HFFc6 (cell line): Measurements from ENCODE around the gene CALY. TPM values are rescaled to one million over a fixed set of nuclear protein-coding genes. Genes with fewer than 3 reads are reported as not detected.
A peak's percentile ranks its signal among the peaks of the same experiment; 100 is the strongest.
"Not testable (repeated sequence)": the region's sequence is repeated elsewhere in the genome, so short reads cannot be mapped to it uniquely, and the experiment has no call there.

ENCODE experiments used
- DNase-seq: peaks from one replicate; pipeline ENCODE4 v3.0.0-alpha.2; 2018
- H3K27ac Mint-ChIP-seq: 2 replicates; pipeline ENCODE4 v1.8.0; 2020; ENCODE audit warnings: mild to moderate bottlenecking, mixed read lengths
- H3K27me3 Mint-ChIP-seq: 2 replicates; pipeline ENCODE4 v1.8.0; 2021; ENCODE audit warnings: mild to moderate bottlenecking, moderate library complexity, mixed read lengths; ENCODE audit not compliant: insufficient read depth
- H3K36me3 Mint-ChIP-seq: 2 replicates; pipeline ENCODE4 v1.8.0; 2021; ENCODE audit warnings: low read depth, mixed read lengths
- H3K4me1 Mint-ChIP-seq: 2 replicates; pipeline ENCODE4 v1.8.0; 2020; ENCODE audit warnings: low read depth, mixed read lengths
- H3K4me3 Mint-ChIP-seq: 2 replicates; pipeline ENCODE4 v1.8.0; 2020; ENCODE audit warnings: mild to moderate bottlenecking, moderate library complexity, mixed read lengths
- H3K9me3 Mint-ChIP-seq: 2 replicates; pipeline ENCODE4 v1.8.0; 2020; ENCODE audit warnings: mild to moderate bottlenecking, mixed read lengths
- total RNA-seq, 6 experiments: library from RNA; stranded (reverse); fragmentation: NEBNext Ultra II Directional; extraction: Animal tissue kit (Norgen Biotek cat#: 25700); gene quantifications; 2 replicates in 1 of 6; 3 replicates in 5 of 6; pipeline ENCODE4 v1.2.3, GENCODE V29; 2021
- TF ChIP-seq, protein P1 (sequence below): fragments of 200-600 bp; sonication (generic); IDR thresholded peaks from 2 replicates; pipeline ENCODE4 v1.5.0; 2021; ENCODE audit warnings: antibody characterized with exemption, mild to moderate bottlenecking

The CALY gene
- total RNA-seq, 6 experiments from 2014 or later, result 0.31 TPM; not detected in 5

DNA sequence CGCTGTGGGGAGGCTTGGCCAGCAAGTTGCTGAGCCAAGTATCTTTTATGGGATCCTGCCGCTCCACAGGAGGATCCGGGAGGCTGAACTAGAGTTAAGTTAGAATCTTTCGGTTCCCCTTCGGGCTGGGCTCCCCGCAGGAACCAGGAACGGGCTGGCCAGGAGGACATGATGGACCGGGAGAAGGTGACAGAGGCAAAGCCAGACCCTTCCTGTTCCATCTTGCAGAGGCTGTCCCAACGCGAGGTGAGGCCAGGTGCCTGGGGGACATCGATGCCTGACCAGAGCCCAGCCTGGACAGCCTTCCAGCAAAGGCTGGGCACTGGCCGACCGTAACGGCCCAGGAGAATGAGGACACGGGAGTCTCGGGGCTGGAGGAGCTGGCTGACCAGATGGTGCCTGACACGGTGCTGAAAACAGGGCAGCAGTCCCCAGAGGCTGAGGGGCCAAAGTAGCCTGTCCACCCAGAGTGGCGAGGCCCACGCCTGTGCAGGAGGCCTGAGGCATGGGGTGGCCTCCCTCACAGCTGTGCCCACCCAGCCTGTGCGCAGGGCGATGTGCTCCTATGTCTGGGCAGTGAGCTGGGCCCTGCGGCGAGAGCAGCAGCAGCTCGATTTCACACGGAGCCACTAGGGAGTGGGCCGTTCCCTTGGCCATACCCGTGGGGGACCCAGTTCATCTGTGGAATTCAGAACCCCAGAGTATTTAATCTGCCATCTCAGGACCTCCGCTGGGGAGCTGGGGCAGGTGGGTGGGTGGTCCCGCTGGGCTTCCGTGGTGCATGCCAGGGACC, 40.5 kb upstream of the CALY start:
- TF ChIP-seq, protein P1, sequence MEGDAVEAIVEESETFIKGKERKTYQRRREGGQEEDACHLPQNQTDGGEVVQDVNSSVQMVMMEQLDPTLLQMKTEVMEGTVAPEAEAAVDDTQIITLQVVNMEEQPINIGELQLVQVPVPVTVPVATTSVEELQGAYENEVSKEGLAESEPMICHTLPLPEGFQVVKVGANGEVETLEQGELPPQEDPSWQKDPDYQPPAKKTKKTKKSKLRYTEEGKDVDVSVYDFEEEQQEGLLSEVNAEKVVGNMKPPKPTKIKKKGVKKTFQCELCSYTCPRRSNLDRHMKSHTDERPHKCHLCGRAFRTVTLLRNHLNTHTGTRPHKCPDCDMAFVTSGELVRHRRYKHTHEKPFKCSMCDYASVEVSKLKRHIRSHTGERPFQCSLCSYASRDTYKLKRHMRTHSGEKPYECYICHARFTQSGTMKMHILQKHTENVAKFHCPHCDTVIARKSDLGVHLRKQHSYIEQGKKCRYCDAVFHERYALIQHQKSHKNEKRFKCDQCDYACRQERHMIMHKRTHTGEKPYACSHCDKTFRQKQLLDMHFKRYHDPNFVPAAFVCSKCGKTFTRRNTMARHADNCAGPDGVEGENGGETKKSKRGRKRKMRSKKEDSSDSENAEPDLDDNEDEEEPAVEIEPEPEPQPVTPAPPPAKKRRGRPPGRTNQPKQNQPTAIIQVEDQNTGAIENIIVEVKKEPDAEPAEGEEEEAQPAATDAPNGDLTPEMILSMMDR, result no peak

DNA sequence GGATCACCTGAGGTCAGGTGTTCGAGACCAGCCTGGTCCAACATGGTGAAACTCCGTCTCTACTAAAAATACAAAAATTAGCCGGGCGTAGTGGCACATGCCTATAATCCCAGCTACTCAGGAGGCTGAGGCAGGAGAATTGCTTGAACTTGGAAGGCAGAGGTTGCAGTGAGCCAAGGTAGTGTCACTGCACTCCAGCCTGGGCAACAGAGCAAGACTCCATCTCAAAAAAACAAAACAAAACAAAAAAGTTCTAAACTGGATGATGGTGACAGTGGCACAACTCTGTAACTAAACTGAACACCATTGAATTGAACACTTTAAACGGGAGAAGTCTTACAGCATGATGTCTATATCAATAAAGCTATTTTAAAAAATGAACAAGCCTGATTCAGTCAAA, 39.5 kb upstream of the CALY start:
- not testable (repeated sequence) for H3K27ac Mint-ChIP-seq, H3K36me3 Mint-ChIP-seq, H3K27me3 Mint-ChIP-seq, H3K4me1 Mint-ChIP-seq, H3K9me3 Mint-ChIP-seq, DNase-seq, H3K4me3 Mint-ChIP-seq

More for the DNA sequence above, 40.5 kb upstream of the CALY start:
- Mint-ChIP-seq H3K27ac (no peak overlapping the region), H3K9me3 (no peaks in the 10 kb centered on the region), H3K36me3 (no peaks in the 10 kb centered on the region), H3K4me1 (peaks cover 6% of the 10 kb centered on the region), H3K4me3 (no peak overlapping the region), H3K27me3 (no peaks in the 10 kb centered on the region; the same call in 1 of the 2 replicates)
- no peak for DNase-seq

DNA sequence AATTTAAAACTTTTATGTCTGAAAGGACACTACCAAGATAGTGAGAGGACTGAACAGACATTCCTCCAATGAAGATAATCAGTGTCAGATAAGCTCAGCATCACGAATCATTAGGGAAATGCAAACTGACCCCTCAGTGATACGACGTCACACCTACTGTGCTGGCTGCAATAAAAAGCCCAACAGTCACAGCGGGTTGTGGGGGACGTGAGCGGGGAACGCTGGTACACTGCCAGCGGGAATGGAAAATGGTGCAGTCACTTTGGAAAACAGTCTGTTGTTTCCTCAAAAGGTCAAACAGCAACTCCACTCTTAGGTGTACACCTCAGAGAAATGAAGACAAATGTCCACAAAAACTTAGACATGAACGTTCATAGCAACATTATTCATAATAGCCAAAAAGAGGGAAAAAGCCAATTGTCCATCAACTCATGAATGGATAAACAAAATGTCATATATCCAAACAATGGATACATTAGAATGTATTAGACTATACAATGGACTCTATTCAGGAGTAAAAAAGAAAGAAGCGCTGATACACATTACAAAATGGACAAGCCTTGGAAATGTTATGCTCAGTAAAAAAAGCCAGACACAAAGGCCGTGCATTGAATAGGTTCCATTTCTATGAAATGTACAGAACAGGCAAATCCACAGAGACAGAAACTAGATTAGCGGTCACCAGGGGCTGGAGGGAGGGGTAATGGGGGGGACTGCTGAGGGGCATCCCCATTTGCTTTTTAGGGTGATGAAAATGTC, 38.8 kb upstream of the CALY start:
- Mint-ChIP-seq H3K9me3 (no peaks in the 10 kb centered on the region), H3K4me1 (peaks cover 6% of the 10 kb centered on the region), H3K36me3 (0 out of 2 replicates have a peak, but pooled peaks cover under 1% of the 10 kb centered on the region), H3K4me3 (no peak overlapping the region), H3K27ac (no peak overlapping the region), H3K27me3 (no peaks in the 10 kb centered on the region; the same call in 1 of the 2 replicates)
- TF ChIP-seq, protein P1, result no peak
- DNase-seq, result no peak

DNA sequence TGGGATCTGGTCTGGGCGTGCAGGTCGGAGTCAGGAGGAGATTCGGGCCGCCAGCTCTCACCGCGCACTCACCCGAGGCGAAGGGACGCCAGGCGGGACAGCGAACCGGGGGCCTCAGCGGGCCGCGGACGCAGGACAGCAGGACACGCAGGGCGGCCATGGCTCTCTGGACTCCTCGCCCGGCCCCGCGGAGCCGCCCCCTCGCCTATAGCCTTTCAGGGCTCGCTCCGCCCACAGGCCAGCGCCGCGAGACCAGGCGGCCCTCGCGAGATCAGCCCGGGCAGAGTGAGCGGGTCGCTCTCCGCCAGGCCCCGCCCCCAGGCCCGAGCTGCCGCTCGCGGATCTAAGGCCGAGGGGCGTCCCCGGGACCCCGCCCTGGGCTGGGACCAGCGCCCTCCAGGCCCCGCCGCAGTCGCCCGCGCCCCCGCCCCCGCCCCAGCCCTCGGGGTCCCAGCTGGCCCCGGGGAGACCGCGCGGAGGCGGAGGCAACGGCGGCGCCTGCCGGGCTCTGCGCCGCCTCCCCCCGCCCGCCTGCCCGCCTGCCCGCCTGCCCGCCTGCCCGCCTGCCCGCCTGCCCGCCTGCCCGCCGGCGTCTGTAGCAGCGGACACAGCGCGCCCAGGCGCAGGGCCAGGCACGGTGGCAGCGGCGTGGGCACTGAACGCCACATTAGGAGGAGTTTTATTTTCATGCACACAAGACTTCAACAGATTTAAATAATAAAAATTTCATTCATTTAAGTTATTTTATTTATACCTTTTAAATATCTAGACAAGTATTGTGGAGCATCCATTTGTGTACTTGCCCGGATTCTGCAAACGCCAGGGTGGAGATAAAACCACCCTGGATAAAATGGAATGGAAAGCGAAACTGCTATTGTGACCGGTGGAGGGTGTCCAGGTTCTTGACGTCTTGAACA, 36.7 kb upstream of the CALY start, which contains the start of gene ECHS1:
Gene ECHS1, minus strand, starts transcription at position 181 of the 917 bp plus-strand sequence. Its CDS starts 21 bp downstream, at position 160.
- no peaks in the 10 kb centered on the region for H3K9me3 Mint-ChIP-seq
- no peaks in the 10 kb centered on the region; the same call in 1 of the 2 replicates for H3K27me3 Mint-ChIP-seq
- peak; percentile 85 for DNase-seq
- H3K4me1 Mint-ChIP-seq, result peaks cover 6% of the 10 kb centered on the region
- H3K36me3 Mint-ChIP-seq, result peaks cover 12% of the 10 kb centered on the region; the same call in 1 of the 2 replicates
- TF ChIP-seq, protein P1, result no peak
- peak within 1 kb of the TSS; percentile 92 for H3K4me3 Mint-ChIP-seq
- peak within 1 kb of the TSS; percentile 78 for H3K27ac Mint-ChIP-seq

DNA sequence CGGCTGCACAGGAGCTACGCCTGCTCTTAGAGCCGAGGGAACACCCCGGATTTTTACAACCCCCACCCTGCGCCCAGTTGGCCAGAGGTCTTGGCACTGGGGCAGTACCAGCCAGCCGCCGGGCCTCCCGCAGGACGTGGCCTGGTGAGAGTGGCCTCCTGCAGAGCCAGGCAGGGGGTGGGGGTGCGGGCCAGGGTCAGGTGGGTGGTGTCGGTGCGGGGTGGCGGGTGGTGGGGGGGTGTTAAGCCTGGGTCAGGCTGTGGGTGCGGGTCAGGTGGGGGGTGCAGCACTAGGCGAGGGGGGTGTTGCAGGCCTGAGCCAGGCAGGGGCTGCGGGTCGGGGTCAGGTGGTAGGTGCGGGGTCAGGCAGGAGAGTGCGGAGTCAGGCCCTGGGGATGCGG, 35.8 kb upstream of the CALY start:
- TF ChIP-seq, protein P1, result no peak
- peaks cover 12% of the 10 kb centered on the region; the same call in 1 of the 2 replicates for H3K36me3 Mint-ChIP-seq
- peak overlapping the region; percentile 62 for H3K4me3 Mint-ChIP-seq
- H3K27ac Mint-ChIP-seq, result no peak overlapping the region
- H3K27me3 Mint-ChIP-seq, result no peaks in the 10 kb centered on the region; the same call in 1 of the 2 replicates
- no peak for DNase-seq
- H3K9me3 Mint-ChIP-seq, result no peaks in the 10 kb centered on the region
- H3K4me1 Mint-ChIP-seq, result peaks cover 6% of the 10 kb centered on the region
